Panc1 (cell line): ENCODE data around the gene ARID5B. TPM values are rescaled to one million over a fixed set of nuclear protein-coding genes. Genes with fewer than 3 reads are reported as not detected.
A peak's percentile ranks its signal among the peaks of the same experiment; 100 is the strongest.

Experiments used
- ATAC-seq: fragments of 200-7000 bp; cut with Tn5 transposase; 2 replicates; pipeline ENCODE4 v1.9.1; 2020; ENCODE audit warnings: mild to moderate bottlenecking, moderate library complexity
- BruUV-seq: library from RNA; stranded (reverse); fragments of 400-500 nt; replicated peaks from 2 replicates; lab custom pipeline; 2021; lab: Mats Ljungman, UMichigan
- CTCF ChIA-PET: fragments of 300-600 bp; sonication (Branson Sonifier 250); formaldehyde crosslinking; loops from one replicate; lab custom pipeline; 2022; ENCODE audit warnings: antibody characterized with exemption; lab: Charles Lee
- POLR2A ChIA-PET: fragments of 300-600 bp; sonication (Branson Sonifier 250); formaldehyde crosslinking; loops from one replicate; lab custom pipeline; 2022; ENCODE audit warnings: antibody characterized with exemption; lab: Charles Lee
- DNase-seq: peaks from one replicate; pipeline ENCODE4 v3.0.0-alpha.2; 2010; ENCODE audit warnings: low read depth, low spot score
- H3K27ac ChIP-seq: 2 replicates; pipeline ENCODE4 v1.5.1; 2011; ENCODE audit warnings: mild to moderate bottlenecking, low read length, inconsistent platforms
- H3K27me3 ChIP-seq: fragments of 200-500 bp; sonication (Bioruptor generic); 2 replicates; pipeline ENCODE4 v1.6.0; 2014; ENCODE audit warnings: low read length, inconsistent platforms; ENCODE audit not compliant: control insufficient read depth, insufficient read depth
- H3K36me3 ChIP-seq: fragments of 200-500 bp; sonication (Bioruptor generic); 2 replicates; pipeline ENCODE4 v1.5.1; 2014; ENCODE audit warnings: inconsistent platforms, mild to moderate bottlenecking, low read length, moderate library complexity; ENCODE audit not compliant: control insufficient read depth, insufficient read depth
- H3K4me1 ChIP-seq: 2 replicates; pipeline ENCODE4 v1.5.1; 2011; ENCODE audit warnings: inconsistent platforms, mild to moderate bottlenecking, low read length, moderate library complexity; ENCODE audit not compliant: control insufficient read depth, insufficient read depth
- H3K4me3 ChIP-seq, 2 experiments: 2 replicates each; pipeline ENCODE4 v1.5.1; 2011 to 2012; ENCODE audit warnings: low read depth in 2 of 2, low read length in 2 of 2, mild to moderate bottlenecking in 2 of 2, inconsistent platforms in 1 of 2, moderate library complexity in 1 of 2
- H3K9me3 ChIP-seq: fragments of 200-500 bp; sonication (Bioruptor generic); 2 replicates; pipeline ENCODE4 v1.5.1; 2014; ENCODE audit warnings: low read depth, mild to moderate bottlenecking, inconsistent platforms, low read length, moderate library complexity; ENCODE audit not compliant: control insufficient read depth, insufficient read depth
- CTCF ChIP-seq: fragments of 450-650 bp; IDR thresholded peaks from 2 replicates; pipeline ENCODE4 v1.5.1; 2017; ENCODE audit warnings: mild to moderate bottlenecking
- POLR2AphosphoS5 ChIP-seq: IDR thresholded peaks from 2 replicates; pipeline ENCODE4 v1.6.1; 2012; ENCODE audit warnings: mild to moderate bottlenecking, low read depth, low read length, moderate library complexity
- SIN3A ChIP-seq: IDR thresholded peaks from 2 replicates; pipeline ENCODE4 v1.6.1; 2012; ENCODE audit warnings: low read depth, mild to moderate bottlenecking, low read length, moderate library complexity, borderline replicate concordance; ENCODE audit not compliant: insufficient read depth
- TCF7L2 ChIP-seq: IDR thresholded peaks from 2 replicates; pipeline ENCODE4 v1.6.1; 2011; ENCODE audit warnings: mild to moderate bottlenecking, low read depth, low read length, inconsistent platforms
- in situ Hi-C: cut with HindIII; loops from 2 replicates; pipeline ENCODE4 v1.10.0; 2016; ENCODE audit warnings: low sequenced_read_pairs, low pct_unique_long_range_greater_than_20kb
- intact Hi-C: fragments of 100-400 bp; cut with micrococcal nuclease; formaldehyde crosslinking; loops from one replicate; pipeline ENCODE4 v1.10.0; 2022; ENCODE audit not compliant: unreplicated experiment
- total RNA-seq: library from RNA; stranded (reverse); gene quantifications from one replicate; pipeline ENCODE4 v1.2.1, GENCODE V29; 2021; ENCODE audit not compliant: unreplicated experiment
- TF ChIP-seq, protein P1 (sequence below), 2 experiments: IDR thresholded peaks; 2 replicates each; pipeline ENCODE4 v1.6.1; 2011 to 2012; ENCODE audit warnings: low read depth in 2 of 2, control low read depth in 1 of 2, low read length in 1 of 2, mild to moderate bottlenecking in 1 of 2, moderate library complexity in 1 of 2; ENCODE audit not compliant: insufficient read depth in 1 of 2

The ARID5B gene
- total RNA-seq, 1 experiment from 2014 or later = 22.7 TPM

- ChIA-PET CTCF (no interaction called here), POLR2A (no interaction called here)
- H3K4me1 ChIP-seq = peaks cover 42% of the 10 kb centered on the region
- 0 out of 2 replicates have a peak, but pooled peaks cover 2% of the 10 kb centered on the region for H3K36me3 ChIP-seq
- H3K27me3 ChIP-seq = no peaks in the 10 kb centered on the region
- DNase-seq (no peak), ATAC-seq (no peak)
- no peak overlapping the region for H3K4me3 ChIP-seq
- H3K27ac ChIP-seq = peak overlapping the region; percentile 55; the same call in 1 of the 2 replicates
- TF ChIP-seq SIN3A = no peak
- TF ChIP-seq, protein P1, sequence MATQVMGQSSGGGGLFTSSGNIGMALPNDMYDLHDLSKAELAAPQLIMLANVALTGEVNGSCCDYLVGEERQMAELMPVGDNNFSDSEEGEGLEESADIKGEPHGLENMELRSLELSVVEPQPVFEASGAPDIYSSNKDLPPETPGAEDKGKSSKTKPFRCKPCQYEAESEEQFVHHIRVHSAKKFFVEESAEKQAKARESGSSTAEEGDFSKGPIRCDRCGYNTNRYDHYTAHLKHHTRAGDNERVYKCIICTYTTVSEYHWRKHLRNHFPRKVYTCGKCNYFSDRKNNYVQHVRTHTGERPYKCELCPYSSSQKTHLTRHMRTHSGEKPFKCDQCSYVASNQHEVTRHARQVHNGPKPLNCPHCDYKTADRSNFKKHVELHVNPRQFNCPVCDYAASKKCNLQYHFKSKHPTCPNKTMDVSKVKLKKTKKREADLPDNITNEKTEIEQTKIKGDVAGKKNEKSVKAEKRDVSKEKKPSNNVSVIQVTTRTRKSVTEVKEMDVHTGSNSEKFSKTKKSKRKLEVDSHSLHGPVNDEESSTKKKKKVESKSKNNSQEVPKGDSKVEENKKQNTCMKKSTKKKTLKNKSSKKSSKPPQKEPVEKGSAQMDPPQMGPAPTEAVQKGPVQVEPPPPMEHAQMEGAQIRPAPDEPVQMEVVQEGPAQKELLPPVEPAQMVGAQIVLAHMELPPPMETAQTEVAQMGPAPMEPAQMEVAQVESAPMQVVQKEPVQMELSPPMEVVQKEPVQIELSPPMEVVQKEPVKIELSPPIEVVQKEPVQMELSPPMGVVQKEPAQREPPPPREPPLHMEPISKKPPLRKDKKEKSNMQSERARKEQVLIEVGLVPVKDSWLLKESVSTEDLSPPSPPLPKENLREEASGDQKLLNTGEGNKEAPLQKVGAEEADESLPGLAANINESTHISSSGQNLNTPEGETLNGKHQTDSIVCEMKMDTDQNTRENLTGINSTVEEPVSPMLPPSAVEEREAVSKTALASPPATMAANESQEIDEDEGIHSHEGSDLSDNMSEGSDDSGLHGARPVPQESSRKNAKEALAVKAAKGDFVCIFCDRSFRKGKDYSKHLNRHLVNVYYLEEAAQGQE (IDR thresholded peaks at IDR 0.05; ENCODE audit: insufficient read depth in 1 of 2, low read depth in 2 of 2, low read length in 1 of 2) = no peak
- TF ChIP-seq POLR2AphosphoS5 = no peak
- in situ Hi-C loops = no loop called here
- intact Hi-C loops = no loop called here
- H3K9me3 ChIP-seq = no peaks in the 10 kb centered on the region
- BruUV-seq = no TSS peak
Measured at GRCh38 chr10:62098278-62099121, 197.0 kb downstream of the ARID5B start.

GRCh38 chr10:62099299-62099698 is 197.8 kb downstream of the ARID5B start:
- peak overlapping the region; percentile 10; the same call in 1 of the 2 replicates for H3K27ac ChIP-seq
- 0 out of 2 replicates have a peak, but pooled peaks cover 2% of the 10 kb centered on the region for H3K36me3 ChIP-seq
- no peak overlapping the region for H3K4me3 ChIP-seq
- no peaks in the 10 kb centered on the region for H3K9me3 ChIP-seq
- BruUV-seq = no TSS peak
- ChIA-PET POLR2A (interaction anchor here (0.7 kb wide), 1 partner anchor 37 kb away, joined by 11 read pairs; no protein-coding TSS in a partner anchor), CTCF (interaction anchor here (0.6 kb wide), 3 partner anchors 11 to 203 kb away, joined by 11 to 13 read pairs (median 12); no protein-coding TSS in a partner anchor)
- TF ChIP-seq POLR2AphosphoS5 (no peak), CTCF (no peak), SIN3A (no peak), TCF7L2 (no peak)
- TF ChIP-seq, protein P1 (IDR thresholded peaks at IDR 0.05; ENCODE audit: insufficient read depth in 1 of 2, low read depth in 2 of 2, low read length in 1 of 2) = no peak
- in situ Hi-C loops = no loop called here
- intact Hi-C loops = no loop called here
- no peaks in the 10 kb centered on the region for H3K27me3 ChIP-seq
- DNase-seq (no peak), ATAC-seq (no peak)
- peaks cover 34% of the 10 kb centered on the region for H3K4me1 ChIP-seq
